ENCODE data around the gene ATG16L1.

GRCh38 chr2:233264667-233265066, 13.2 kb downstream of the ATG16L1 start:
- no peak for TF ChIP-seq CTCF (conservative IDR thresholded peaks at IDR 0.05; ENCODE audit: low read depth in 2 of 2)
- TF ChIP-seq EZH2 (IDR thresholded peaks at IDR 0.05; ENCODE audit: low read depth, unreplicated experiment) = no peak
- no peak for TF ChIP-seq ZNF331 (CRISPR knock-in tag; IDR thresholded peaks at IDR 0.05; ENCODE audit: low read depth)
- TF ChIP-seq ETS1 (IDR thresholded peaks at IDR 0.05) = no peak
